Measurements from ENCODE around the gene SPATA16. TPM values are rescaled to one million over a fixed set of nuclear protein-coding genes. Genes with fewer than 3 reads are reported as not detected.
"Not testable (repeated sequence)": the region's sequence is repeated elsewhere in the genome, so short reads cannot be mapped to it uniquely, and the experiment has no call there.

Gene SPATA16
- total RNA-seq, 4 donors from 2014 or later, result not detected

- intact Hi-C loops (cut with DNase I), result no loop called here
- TF ChIP-seq CTCF (IDR thresholded peaks at IDR 0.05), result no peak
- no peak for TF ChIP-seq POLR2A (IDR thresholded peaks at IDR 0.05)
- H3K27ac ChIP-seq, result no peak overlapping the region
- DNase-seq, result no peak
- H3K4me1 ChIP-seq, result no peaks in the 10 kb centered on the region
- no peaks in the 10 kb centered on the region for H3K27me3 ChIP-seq
- no peak overlapping the region for H3K4me3 ChIP-seq
- H3K9me3 ChIP-seq, result no peaks in the 10 kb centered on the region
- no peaks in the 10 kb centered on the region for H3K36me3 ChIP-seq
- WGBS, 2 donors, result 59 to 62% methylated on average over 7 to 9 of the region's 9 CpGs
Observed at GRCh38 chr3:172904711-172905373, 236.2 kb downstream of the SPATA16 start.

- no peak overlapping the region for H3K27ac ChIP-seq
- H3K36me3 ChIP-seq, result no peaks in the 10 kb centered on the region
- no peaks in the 10 kb centered on the region for H3K9me3 ChIP-seq
- H3K27me3 ChIP-seq, result no peaks in the 10 kb centered on the region
- TF ChIP-seq CTCF (IDR thresholded peaks at IDR 0.05) (no peak), POLR2A (IDR thresholded peaks at IDR 0.05) (no peak)
- H3K4me1 ChIP-seq, result no peaks in the 10 kb centered on the region
- H3K4me3 ChIP-seq, result no peak overlapping the region
- 35 to 52% methylated on average over 3 of the region's 3 CpGs for WGBS, 2 donors
- intact Hi-C loops (cut with DNase I), result no loop called here
- DNase-seq, result no peak
Observed at GRCh38 chr3:172903642-172904320, 237.3 kb downstream of the SPATA16 start.

GRCh38 chr3:172892158-172892557 lies 248.9 kb downstream of the SPATA16 start:
- intact Hi-C loops (cut with DNase I), result no loop called here
- 22 to 40% methylated on average over 2 of the region's 2 CpGs for WGBS, 2 donors

GRCh38 chr3:172885704-172886103 lies 255.3 kb downstream of the SPATA16 start:
- H3K36me3 ChIP-seq, result no peaks in the 10 kb centered on the region
- TF ChIP-seq CTCF (IDR thresholded peaks at IDR 0.05) (no peak), POLR2A (IDR thresholded peaks at IDR 0.05) (no peak)
- H3K4me3 ChIP-seq, result no peak overlapping the region
- no peak overlapping the region for H3K27ac ChIP-seq
- intact Hi-C loops (cut with DNase I), result no loop called here
- no peaks in the 10 kb centered on the region for H3K4me1 ChIP-seq
- no peak for DNase-seq
- 58 to 63% methylated on average over 2 of the region's 2 CpGs for WGBS, 2 donors
- no peaks in the 10 kb centered on the region for H3K9me3 ChIP-seq
- no peaks in the 10 kb centered on the region for H3K27me3 ChIP-seq

More at GRCh38 chr3:172892158-172892557, 248.9 kb downstream of the SPATA16 start:
- Histone ChIP-seq H3K27me3 (no peaks in the 10 kb centered on the region), H3K4me1 (no peaks in the 10 kb centered on the region), H3K4me3 (no peak overlapping the region), H3K27ac (no peak overlapping the region), H3K9me3 (no peaks in the 10 kb centered on the region), H3K36me3 (no peaks in the 10 kb centered on the region)
- no peak for TF ChIP-seq CTCF (IDR thresholded peaks at IDR 0.05)
- TF ChIP-seq POLR2A (IDR thresholded peaks at IDR 0.05), result no peak
- DNase-seq, result no peak

- Histone ChIP-seq H3K27ac (no peak overlapping the region), H3K4me3 (no peak overlapping the region), H3K36me3 (no peaks in the 10 kb centered on the region), H3K4me1 (no peaks in the 10 kb centered on the region), H3K27me3 (no peaks in the 10 kb centered on the region), H3K9me3 (peaks cover 0 to 5% (median 0%) of the 10 kb centered on the region in 3 donors)
- intact Hi-C loops (cut with DNase I), result no loop called here
- DNase-seq, result no peak
- TF ChIP-seq CTCF (IDR thresholded peaks at IDR 0.05), result no peak
- no peak for TF ChIP-seq POLR2A (IDR thresholded peaks at IDR 0.05)
- WGBS, 2 donors, result 45 to 77% methylated on average over 1 of the region's 1 CpG
Observed at GRCh38 chr3:172882563-172882962, 258.5 kb downstream of the SPATA16 start.

- 49 to 69% methylated on average over 2 of the region's 2 CpGs for WGBS, 2 donors
Observed at GRCh38 chr3:172879381-172879780, 261.7 kb downstream of the SPATA16 start.

More at GRCh38 chr3:172879381-172879780, 261.7 kb downstream of the SPATA16 start:
- H3K27ac ChIP-seq; H3K9me3 ChIP-seq; H3K27me3 ChIP-seq; intact Hi-C loops (cut with DNase I); H3K36me3 ChIP-seq; DNase-seq; H3K4me3 ChIP-seq; H3K4me1 ChIP-seq: not testable (repeated sequence)
